Loucy (cell line): ENCODE data around the gene TMEM132C.
"Not testable (repeated sequence)": the region's sequence is repeated elsewhere in the genome, so short reads cannot be mapped to it uniquely, and the experiment has no call there.

Experiments used
- H2AFZ ChIP-seq: fragments of 200-600 bp; sonication (generic); 2 replicates; pipeline ENCODE4 v1.6.0; 2016; ENCODE audit warnings: antibody characterized with exemption, mild to moderate bottlenecking, low read length, moderate library complexity
- H3F3A ChIP-seq: fragments of 200-600 bp; 2 replicates; pipeline ENCODE4 v1.6.0; 2016; ENCODE audit warnings: antibody characterized with exemption, low read depth, mild to moderate bottlenecking
- H3K27me3 ChIP-seq: fragments of 200-600 bp; sonication (generic); 2 replicates; pipeline ENCODE4 v1.6.1; 2014; ENCODE audit warnings: low read length, mild to moderate bottlenecking; ENCODE audit not compliant: insufficient read depth, poor library complexity, severe bottlenecking
- H3K36me3 ChIP-seq: fragments of 200-600 bp; sonication (generic); 2 replicates; pipeline ENCODE4 v1.6.1; 2016; ENCODE audit warnings: low read length; ENCODE audit not compliant: insufficient read depth
- H3K4me1 ChIP-seq: fragments of 200-600 bp; sonication (generic); 2 replicates; pipeline ENCODE4 v1.5.1; 2014; ENCODE audit warnings: low read length, mild to moderate bottlenecking; ENCODE audit not compliant: insufficient read depth, poor library complexity, severe bottlenecking
- H3K4me2 ChIP-seq: fragments of 200-600 bp; sonication (generic); 2 replicates; pipeline ENCODE4 v1.6.0; 2014; ENCODE audit warnings: antibody characterized with exemption, low read length, low read depth, mild to moderate bottlenecking; ENCODE audit not compliant: poor library complexity, severe bottlenecking
- H3K4me3 ChIP-seq: fragments of 200-600 bp; sonication (generic); 2 replicates; pipeline ENCODE4 v1.5.1; 2014; ENCODE audit warnings: low read length, mild to moderate bottlenecking, mixed read lengths; ENCODE audit not compliant: poor library complexity, severe bottlenecking
- H3K79me2 ChIP-seq: fragments of 200-600 bp; sonication (generic); 2 replicates; pipeline ENCODE4 v1.6.1; 2014; ENCODE audit warnings: low read length; ENCODE audit not compliant: insufficient read depth
- H3K9ac ChIP-seq: fragments of 200-600 bp; sonication (generic); 2 replicates; pipeline ENCODE4 v1.6.0; 2014; ENCODE audit warnings: mild to moderate bottlenecking, low read depth, low read length, moderate library complexity; ENCODE audit not compliant: poor library complexity, severe bottlenecking
- H3K9me2 ChIP-seq: fragments of 200-600 bp; sonication (generic); replicated peaks from 2 replicates; pipeline ENCODE4 v1.6.1; 2016; ENCODE audit warnings: low read depth, low read length, mixed read lengths
- H3K9me3 ChIP-seq: fragments of 200-600 bp; sonication (generic); 2 replicates; pipeline ENCODE4 v1.6.1; 2014; ENCODE audit warnings: mild to moderate bottlenecking, antibody characterized with exemption, low read length, low read depth; ENCODE audit not compliant: insufficient read depth
- H4K20me1 ChIP-seq: fragments of 200-600 bp; sonication (generic); 2 replicates; pipeline ENCODE4 v1.6.0; 2014; ENCODE audit warnings: antibody characterized with exemption, low read length, mild to moderate bottlenecking; ENCODE audit not compliant: insufficient read depth, poor library complexity, severe bottlenecking
- CTCF ChIP-seq: fragments of 200-600 bp; sonication (generic); conservative IDR thresholded peaks from 2 replicates; pipeline ENCODE4 v1.5.1; 2014; ENCODE audit warnings: mild to moderate bottlenecking, antibody characterized with exemption, low read length
- EZH2phosphoT487 ChIP-seq: fragments of 200-600 bp; IDR thresholded peaks from 2 replicates; pipeline ENCODE4 v1.6.1; 2018; ENCODE audit warnings: antibody characterized with exemption, mild to moderate bottlenecking, moderate library complexity, borderline replicate concordance

TMEM132C gene

GRCh38 chr12:128595609-128596008, 328.6 kb downstream of the TMEM132C start:
- no peak overlapping the region for H3K4me2 ChIP-seq
- TF ChIP-seq EZH2phosphoT487: no peak
- TF ChIP-seq CTCF: no peak
- no peaks in the 10 kb centered on the region for H3K4me1 ChIP-seq
- H3K4me3 ChIP-seq: no peak overlapping the region
- no peaks in the 10 kb centered on the region for H4K20me1 ChIP-seq
- no peaks in the 10 kb centered on the region for H3F3A ChIP-seq
- H2AFZ ChIP-seq: no peak overlapping the region
- no peak overlapping the region for H3K9ac ChIP-seq
- no peaks in the 10 kb centered on the region for H3K79me2 ChIP-seq
- H3K36me3 ChIP-seq: no peaks in the 10 kb centered on the region
- no peaks in the 10 kb centered on the region for H3K9me3 ChIP-seq
- H3K27me3 ChIP-seq: no peaks in the 10 kb centered on the region
- H3K9me2 ChIP-seq: no peaks in the 10 kb centered on the region

DNA sequence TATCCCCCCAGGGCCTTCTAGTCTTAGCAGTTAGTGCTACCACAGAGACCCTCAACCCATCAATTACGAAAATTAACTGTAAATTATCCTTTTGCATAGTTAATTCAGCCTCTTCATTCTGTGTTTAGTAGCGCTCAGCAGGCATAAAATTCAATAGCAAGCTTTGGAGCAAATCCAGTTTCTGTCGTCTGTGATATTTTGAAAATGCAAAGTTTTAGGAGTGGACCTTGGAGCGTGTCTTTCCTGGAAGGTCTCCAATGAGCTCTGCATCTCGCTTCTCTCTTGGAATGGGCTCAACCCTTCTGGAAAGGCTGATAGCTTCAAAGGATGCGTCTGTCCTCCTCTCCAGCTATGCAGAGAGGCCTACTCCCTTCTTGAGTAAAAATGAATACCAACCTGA, 333.9 kb downstream of the TMEM132C start:
- H4K20me1 ChIP-seq: no peaks in the 10 kb centered on the region
- TF ChIP-seq CTCF (no peak), EZH2phosphoT487 (no peak)
- H3K4me2 ChIP-seq: no peak overlapping the region
- no peak overlapping the region for H2AFZ ChIP-seq
- H3K36me3 ChIP-seq: no peaks in the 10 kb centered on the region
- H3K9me2 ChIP-seq: no peaks in the 10 kb centered on the region
- no peaks in the 10 kb centered on the region for H3K79me2 ChIP-seq
- no peaks in the 10 kb centered on the region for H3K4me1 ChIP-seq
- H3K27me3 ChIP-seq: no peaks in the 10 kb centered on the region
- H3K4me3 ChIP-seq: no peak overlapping the region
- H3F3A ChIP-seq: no peaks in the 10 kb centered on the region
- peaks cover 6% of the 10 kb centered on the region; the same call in 1 of the 2 replicates for H3K9me3 ChIP-seq
- H3K9ac ChIP-seq: no peak overlapping the region

DNA sequence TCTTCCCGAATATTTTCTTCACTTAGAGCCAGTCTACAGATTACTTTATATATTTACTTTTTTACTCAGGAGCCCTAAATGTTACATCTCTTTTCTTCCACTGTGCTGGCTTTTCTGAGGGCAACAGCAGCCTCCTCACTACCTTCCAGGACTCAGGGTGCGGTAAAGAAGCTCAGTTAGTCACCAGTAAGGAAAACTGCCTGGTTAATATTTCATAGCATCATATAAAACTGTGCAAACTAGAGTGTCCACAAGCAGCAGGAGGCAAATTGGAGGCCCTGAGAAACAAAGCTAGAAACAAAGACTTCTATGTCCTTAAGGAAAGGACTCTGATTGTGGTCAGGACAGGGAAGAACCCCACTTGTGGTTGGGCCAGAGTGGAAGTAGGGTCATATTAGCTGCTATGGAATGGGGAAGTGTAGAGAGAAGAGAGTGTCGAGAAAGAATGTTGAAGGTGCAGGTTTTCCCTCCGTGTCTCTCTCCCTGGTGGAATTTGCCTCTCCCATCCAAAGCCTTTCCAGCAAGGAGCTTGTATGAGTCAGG, 336.7 kb downstream of the TMEM132C start:
- no peak overlapping the region for H3K9ac ChIP-seq
- no peaks in the 10 kb centered on the region for H3K27me3 ChIP-seq
- no peaks in the 10 kb centered on the region for H4K20me1 ChIP-seq
- no peak overlapping the region for H2AFZ ChIP-seq
- no peak overlapping the region for H3K4me2 ChIP-seq
- no peak overlapping the region for H3K4me3 ChIP-seq
- TF ChIP-seq CTCF (no peak), EZH2phosphoT487 (no peak)
- H3K9me2 ChIP-seq: no peaks in the 10 kb centered on the region
- H3K36me3 ChIP-seq: no peaks in the 10 kb centered on the region
- H3F3A ChIP-seq: no peaks in the 10 kb centered on the region
- H3K4me1 ChIP-seq: no peaks in the 10 kb centered on the region
- H3K9me3 ChIP-seq: peaks cover 6% of the 10 kb centered on the region; the same call in 1 of the 2 replicates
- H3K79me2 ChIP-seq: no peaks in the 10 kb centered on the region

DNA sequence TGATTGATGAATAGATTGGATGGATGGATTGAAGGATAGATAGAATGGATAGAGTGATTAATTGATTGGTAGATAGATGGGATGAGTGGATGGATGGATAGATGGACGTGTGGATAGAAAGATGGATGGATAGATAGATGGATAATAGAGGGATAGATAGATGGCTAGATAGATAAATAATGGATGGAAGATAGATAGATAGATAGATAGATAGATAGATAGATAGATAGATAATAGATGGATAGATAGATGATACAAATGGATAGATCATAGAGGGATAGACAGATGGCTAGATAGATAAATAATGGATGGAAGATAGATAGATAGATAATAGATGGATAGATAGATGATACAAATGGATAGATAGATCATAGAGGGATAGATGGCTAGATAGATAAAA, 337.2 kb downstream of the TMEM132C start:
- H4K20me1 ChIP-seq, H3K4me1 ChIP-seq, H3K9me2 ChIP-seq, H3F3A ChIP-seq, H3K9me3 ChIP-seq, H3K27me3 ChIP-seq, H3K4me3 ChIP-seq, H3K79me2 ChIP-seq, H3K4me2 ChIP-seq, H3K9ac ChIP-seq, H2AFZ ChIP-seq, H3K36me3 ChIP-seq: not testable (repeated sequence)
